ENCODE results near the gene NDUFB3.

The NDUFB3 gene

GRCh38 chr2:201130524-201131186 lies 58.9 kb downstream of the NDUFB3 start:
- DNase-seq = no peak
- peaks cover 6% of the 10 kb centered on the region for H3K4me1 ChIP-seq
- TF ChIP-seq, protein P1, sequence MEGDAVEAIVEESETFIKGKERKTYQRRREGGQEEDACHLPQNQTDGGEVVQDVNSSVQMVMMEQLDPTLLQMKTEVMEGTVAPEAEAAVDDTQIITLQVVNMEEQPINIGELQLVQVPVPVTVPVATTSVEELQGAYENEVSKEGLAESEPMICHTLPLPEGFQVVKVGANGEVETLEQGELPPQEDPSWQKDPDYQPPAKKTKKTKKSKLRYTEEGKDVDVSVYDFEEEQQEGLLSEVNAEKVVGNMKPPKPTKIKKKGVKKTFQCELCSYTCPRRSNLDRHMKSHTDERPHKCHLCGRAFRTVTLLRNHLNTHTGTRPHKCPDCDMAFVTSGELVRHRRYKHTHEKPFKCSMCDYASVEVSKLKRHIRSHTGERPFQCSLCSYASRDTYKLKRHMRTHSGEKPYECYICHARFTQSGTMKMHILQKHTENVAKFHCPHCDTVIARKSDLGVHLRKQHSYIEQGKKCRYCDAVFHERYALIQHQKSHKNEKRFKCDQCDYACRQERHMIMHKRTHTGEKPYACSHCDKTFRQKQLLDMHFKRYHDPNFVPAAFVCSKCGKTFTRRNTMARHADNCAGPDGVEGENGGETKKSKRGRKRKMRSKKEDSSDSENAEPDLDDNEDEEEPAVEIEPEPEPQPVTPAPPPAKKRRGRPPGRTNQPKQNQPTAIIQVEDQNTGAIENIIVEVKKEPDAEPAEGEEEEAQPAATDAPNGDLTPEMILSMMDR (IDR thresholded peaks at IDR 0.05; ENCODE audit: low read depth, low read length) = no peak
- H3K4me3 ChIP-seq (ENCODE audit: low read depth, low read length) = no peak overlapping the region
- no peaks in the 10 kb centered on the region for H3K9me3 ChIP-seq
- H3K27me3 ChIP-seq = no peaks in the 10 kb centered on the region
- no peaks in the 10 kb centered on the region; the same call in 1 of the 2 replicates for H3K36me3 ChIP-seq

DNA sequence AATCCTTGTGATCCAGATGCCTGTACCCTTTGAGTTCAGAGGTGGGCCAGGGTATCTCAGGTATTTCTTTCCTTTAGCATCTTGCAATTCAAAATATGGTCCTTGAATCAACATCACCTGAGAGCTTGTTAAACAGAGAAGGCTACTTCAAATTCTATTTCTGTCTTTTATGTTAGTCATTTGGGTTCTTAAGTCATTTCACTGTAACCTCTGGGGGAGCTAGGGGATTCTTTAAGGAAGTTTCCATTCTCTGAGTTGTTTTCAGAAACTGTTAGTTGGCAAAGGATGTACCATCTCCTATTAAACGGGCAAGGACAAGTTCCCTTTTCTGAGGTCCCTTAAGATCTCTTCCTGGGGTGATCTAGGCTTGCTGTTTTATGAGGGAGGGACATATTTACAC lies 60.7 kb downstream of the NDUFB3 start:
- Histone ChIP-seq H3K9me3 (no peaks in the 10 kb centered on the region), H3K4me1 (no peaks in the 10 kb centered on the region), H3K36me3 (peaks cover 6% of the 10 kb centered on the region; the same call in 1 of the 2 replicates), H3K27me3 (no peaks in the 10 kb centered on the region), H3K4me3 (ENCODE audit: low read depth, low read length) (no peak overlapping the region)
- DNase-seq = no peak
- TF ChIP-seq, protein P1 (IDR thresholded peaks at IDR 0.05; ENCODE audit: low read depth, low read length) = no peak
